GM19099 (cell line): ENCODE results near the gene SH3TC2.

Experiments used
- POLR2A ChIP-seq: IDR thresholded peaks from 3 replicates; pipeline ENCODE4 v1.6.1; 2011; ENCODE audit warnings: low read depth; ENCODE audit not compliant: insufficient read length; ENCODE audit errors: extremely low read depth

SH3TC2 gene

GRCh38 chr5:149063017-149063687 is at the start of gene SH3TC2:
SH3TC2 (minus strand) TSS chr5:149063062; CDS start chr5:149063022, 40 bp downstream.
- TF ChIP-seq POLR2A, result no peak

- TF ChIP-seq POLR2A, result no peak
Measured at GRCh38 chr5:149110406-149110805, 47.5 kb upstream of the SH3TC2 start.

- no peak for TF ChIP-seq POLR2A
Measured at GRCh38 chr5:149108651-149109280, 45.9 kb upstream of the SH3TC2 start.

DNA sequence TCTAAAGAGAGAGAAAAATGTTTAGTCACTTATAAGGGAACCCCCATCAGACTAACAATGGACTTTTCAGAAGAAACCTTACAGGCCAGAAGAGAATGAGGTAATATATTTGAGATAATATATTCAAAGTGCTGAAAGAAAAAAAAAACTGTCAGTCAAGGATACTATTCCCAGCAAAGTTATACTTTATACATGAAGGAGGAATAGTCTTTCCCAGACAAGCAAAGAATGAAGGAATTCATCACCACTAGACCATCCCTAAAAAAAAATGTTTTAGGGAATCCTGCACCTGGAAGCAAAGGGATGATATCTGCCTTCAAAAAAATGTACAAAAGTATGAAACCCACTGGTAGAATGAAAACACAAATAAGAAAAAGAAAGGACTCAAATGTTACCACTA is 37.5 kb upstream of the SH3TC2 start:
- no peak for TF ChIP-seq POLR2A

DNA sequence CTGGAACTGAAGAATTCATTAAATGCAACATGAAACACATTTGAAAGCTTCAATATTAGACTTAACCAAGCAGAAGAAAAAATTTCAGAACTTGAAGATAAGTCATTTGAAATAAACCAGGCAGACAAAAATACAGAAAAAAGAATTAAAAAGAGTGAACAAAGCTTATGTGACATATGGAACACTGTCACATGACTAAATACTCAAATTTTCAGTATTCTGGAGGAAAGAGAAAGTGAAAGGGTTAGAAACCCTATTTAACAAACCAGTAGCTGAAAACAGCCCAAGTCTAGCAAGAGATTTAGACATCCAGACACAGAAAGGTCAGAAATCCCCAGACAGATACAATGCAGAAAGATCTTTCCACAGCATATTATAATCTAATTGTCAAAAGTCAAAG is 37.1 kb upstream of the SH3TC2 start:
- TF ChIP-seq POLR2A, result no peak

DNA sequence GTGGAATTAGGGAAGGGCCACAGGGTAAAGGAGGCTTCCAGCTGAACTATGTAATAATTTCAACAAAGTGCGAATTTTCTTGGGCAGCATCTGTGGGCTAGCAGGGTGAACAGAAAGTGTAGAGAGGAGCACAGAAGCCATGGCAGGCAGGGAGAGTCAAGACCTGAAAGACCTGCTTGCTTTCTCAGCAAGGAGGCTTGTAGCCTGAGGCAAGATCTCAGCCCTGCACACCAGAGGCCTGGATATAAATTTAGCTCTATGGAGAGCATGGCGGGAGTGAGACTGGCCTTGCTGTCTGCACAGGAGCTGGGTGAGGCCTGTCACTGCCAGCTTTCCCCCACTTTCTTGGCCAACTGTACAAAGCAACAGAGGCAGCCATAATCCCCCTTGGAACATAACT is 32.1 kb upstream of the SH3TC2 start:
- TF ChIP-seq POLR2A, result no peak

- no peak for TF ChIP-seq POLR2A
Measured at GRCh38 chr5:149093625-149094024, 30.8 kb upstream of the SH3TC2 start.

- TF ChIP-seq POLR2A, result no peak
Measured at GRCh38 chr5:149089796-149090195, 26.9 kb upstream of the SH3TC2 start.

DNA sequence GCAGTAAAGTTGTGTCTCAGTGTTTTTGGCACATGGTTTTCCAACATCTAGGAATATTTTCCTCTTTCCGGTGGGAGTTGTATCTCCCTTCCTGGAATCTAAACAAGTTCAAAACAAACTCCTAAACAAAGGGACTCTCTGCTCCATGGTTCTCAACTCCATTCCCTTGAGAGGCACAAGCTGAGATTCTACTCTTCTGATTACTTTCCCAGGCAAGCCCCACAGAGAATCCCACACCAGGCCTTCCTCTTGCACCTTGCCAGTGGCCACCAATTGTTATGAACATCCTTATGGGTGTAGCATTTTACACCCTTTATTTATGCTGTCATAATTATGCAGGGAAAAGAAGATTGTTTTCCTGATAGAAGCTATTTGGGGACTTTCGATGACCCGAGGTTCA is 25.8 kb upstream of the SH3TC2 start:
- TF ChIP-seq POLR2A, result no peak

- TF ChIP-seq POLR2A, result no peak
Measured at GRCh38 chr5:149083846-149084245, 21.0 kb upstream of the SH3TC2 start.

DNA sequence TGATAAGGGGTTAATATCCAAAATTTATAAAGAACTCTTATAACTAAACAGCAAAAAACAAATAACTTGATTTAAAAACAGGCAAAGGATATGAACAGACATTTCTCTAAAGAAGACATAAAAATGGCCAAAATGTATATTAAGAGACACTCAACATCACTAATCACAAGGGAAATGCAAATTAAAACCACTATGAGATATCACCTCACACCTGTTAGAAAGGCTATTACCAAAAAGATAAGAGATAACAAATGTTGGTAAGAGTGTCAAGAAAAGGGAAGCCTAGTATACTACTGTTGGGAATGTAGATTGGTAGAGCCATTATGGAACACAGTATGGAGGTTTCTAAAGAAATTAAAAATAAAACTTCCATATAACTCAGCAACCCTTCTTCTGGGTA is 19.4 kb upstream of the SH3TC2 start:
- no peak for TF ChIP-seq POLR2A

DNA sequence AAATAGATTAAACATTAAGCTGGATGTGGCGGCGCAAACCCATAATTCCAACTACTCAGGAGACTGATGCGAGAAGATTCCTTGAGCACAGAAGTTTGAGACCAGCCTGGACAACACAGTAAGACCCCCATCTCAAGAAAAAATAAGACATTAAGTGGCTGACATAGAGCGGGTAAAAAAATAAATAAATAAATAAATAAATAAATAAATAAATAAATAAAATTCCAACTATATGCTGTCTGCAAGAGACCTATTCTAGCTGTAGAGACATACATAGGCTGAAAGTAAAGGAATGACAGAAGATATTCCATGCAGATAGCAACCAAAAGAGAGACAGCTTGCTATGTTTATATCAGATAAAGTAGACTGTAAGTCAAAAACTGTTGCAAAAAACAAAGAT is 17.4 kb upstream of the SH3TC2 start:
- no peak for TF ChIP-seq POLR2A

GRCh38 chr5:149079883-149080282 is 17.0 kb upstream of the SH3TC2 start:
- TF ChIP-seq POLR2A, result no peak

- TF ChIP-seq POLR2A, result no peak
Measured at GRCh38 chr5:149073213-149073612, 10.4 kb upstream of the SH3TC2 start.

DNA sequence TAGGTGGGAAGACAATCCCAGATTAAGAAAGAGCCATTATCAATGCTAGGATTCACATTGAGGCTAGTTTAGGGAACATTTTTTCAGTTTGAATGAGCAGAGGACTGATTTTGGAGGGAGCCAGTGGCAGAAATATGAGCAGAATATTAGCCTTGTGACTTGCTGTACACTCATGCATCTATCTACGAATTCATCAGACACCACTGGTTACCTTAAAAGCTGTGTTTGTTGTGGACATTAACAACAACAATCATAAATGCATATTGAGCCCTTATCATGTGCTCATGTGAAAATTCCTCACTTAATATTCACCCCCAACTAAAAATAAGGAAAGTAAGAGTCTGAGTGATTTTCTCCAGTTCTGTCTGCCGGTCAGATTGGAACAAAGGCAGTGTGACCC is 9.9 kb upstream of the SH3TC2 start:
- no peak for TF ChIP-seq POLR2A

GRCh38 chr5:149072376-149072775 is 9.5 kb upstream of the SH3TC2 start:
- TF ChIP-seq POLR2A, result no peak

DNA sequence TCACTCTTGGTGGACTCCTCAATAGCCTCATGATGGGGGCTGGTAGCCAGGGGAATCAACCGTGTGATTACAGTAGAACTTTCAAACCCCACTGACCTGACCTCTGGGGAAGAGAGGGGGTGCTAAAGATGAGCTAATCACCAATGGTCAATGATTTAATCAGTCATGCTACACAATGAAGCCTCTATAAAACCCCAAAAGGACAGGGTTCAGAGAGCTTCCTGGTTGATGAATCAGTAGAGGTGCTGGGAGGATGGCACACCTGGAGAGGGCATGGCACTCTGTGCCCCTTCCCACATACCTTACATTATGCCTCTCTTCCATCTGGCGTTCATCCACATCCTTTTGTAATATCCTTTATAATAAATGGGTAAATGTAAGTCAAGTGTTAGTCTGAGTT is 8.9 kb upstream of the SH3TC2 start:
- no peak for TF ChIP-seq POLR2A

DNA sequence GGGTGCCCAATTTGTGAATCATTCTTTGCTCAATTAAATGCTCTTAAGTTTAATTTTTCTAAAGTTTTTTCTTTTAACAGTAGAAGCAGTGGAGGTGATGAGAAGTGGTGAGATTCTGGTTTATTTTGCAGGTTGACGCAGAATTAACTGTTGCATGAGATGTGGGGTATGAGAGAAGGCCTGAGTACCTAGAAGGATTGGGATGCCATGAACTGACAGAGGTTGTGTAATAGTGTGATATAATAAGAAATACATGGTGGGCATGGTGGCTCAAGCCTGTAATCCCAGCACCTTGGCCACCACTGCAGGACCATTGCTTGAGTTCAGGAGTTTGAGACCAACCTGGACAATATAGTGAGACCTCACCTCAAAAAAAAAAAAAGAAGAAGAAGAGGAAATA is 8.4 kb upstream of the SH3TC2 start:
- TF ChIP-seq POLR2A, result no peak

DNA sequence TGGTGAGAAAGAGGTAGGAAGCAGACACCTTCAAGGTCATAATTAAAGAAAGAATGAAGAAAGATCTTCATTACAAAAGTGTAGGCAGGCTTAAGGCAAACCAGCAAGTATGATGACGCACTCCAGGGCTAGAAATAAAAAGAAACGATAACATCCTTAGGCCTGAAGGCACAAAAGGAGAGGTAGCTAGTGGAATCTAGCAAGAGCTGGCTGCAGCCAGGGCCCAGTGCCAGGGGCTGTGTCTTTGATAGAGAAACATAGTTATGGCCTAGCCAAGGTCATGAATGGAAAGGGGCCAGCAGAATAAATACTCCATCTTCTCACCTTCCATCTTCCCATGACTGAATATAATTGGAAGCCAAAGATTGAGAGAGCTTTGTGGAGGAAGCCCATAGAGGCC is 6.8 kb upstream of the SH3TC2 start:
- TF ChIP-seq POLR2A, result no peak
